ENCODE data around the gene NPRL2. TPM values are rescaled to one million over a fixed set of nuclear protein-coding genes. Genes with fewer than 3 reads are reported as not detected.

The NPRL2 gene
- total and polyA plus RNA-seq, 2 of the 13 experiments (the other 11 are each of a cell fraction or from before 2014, with no cell fraction given): 30.6 to 51.4 TPM

GRCh38 chr3:50321336-50322114 is 29.1 kb downstream of the NPRL2 start (continued):
- no peak for TF ChIP-seq E2F5 (CRISPR knock-in tag; conservative IDR thresholded peaks at IDR 0.05)
- peak; percentile 55; the same call in 1 of the 2 replicates for TF ChIP-seq ZNF138 (CRISPR knock-in tag; IDR thresholded peaks at IDR 0.05; ENCODE audit: low read depth)
- no peak for TF ChIP-seq ZNF660 (CRISPR knock-in tag; IDR thresholded peaks at IDR 0.05; ENCODE audit: borderline replicate concordance, low read depth)
- peak; percentile 52; the same call in 1 of the 2 replicates for TF ChIP-seq ZNF331 (CRISPR knock-in tag; IDR thresholded peaks at IDR 0.05)
- no peak for TF ChIP-seq GTF2F1 (IDR thresholded peaks at IDR 0.05; ENCODE audit: low read length)
- peak; percentile 89 for TF ChIP-seq PATZ1 (CRISPR knock-in tag; IDR thresholded peaks at IDR 0.05)
- no peak for TF ChIP-seq MLX (CRISPR knock-in tag; IDR thresholded peaks at IDR 0.05)
- TF ChIP-seq SRY (CRISPR knock-in tag; IDR thresholded peaks at IDR 0.05): no peak; the same call in 1 of the 2 replicates
- TF ChIP-seq ARNT2 (CRISPR knock-in tag; IDR thresholded peaks at IDR 0.05; ENCODE audit: low read depth): no peak; the same call in 1 of the 2 replicates
- peak; percentile 92 for TF ChIP-seq ASH2L (IDR thresholded peaks at IDR 0.05; ENCODE audit: insufficient read length, low read depth, low read length)
- peak; percentile 15 for TF ChIP-seq PHF5A (CRISPR knock-in tag; IDR thresholded peaks at IDR 0.05; ENCODE audit: low read depth, unreplicated experiment)
- TF ChIP-seq ZUFSP (CRISPR knock-in tag; IDR thresholded peaks at IDR 0.05; ENCODE audit: borderline replicate concordance): no peak
- no peak for TF ChIP-seq MTF1 (CRISPR knock-in tag; IDR thresholded peaks at IDR 0.05)
- 0 out of 2 replicates have a peak, but pooled peaks have one; percentile 71 for TF ChIP-seq SAFB2 (CRISPR knock-in tag; IDR thresholded peaks at IDR 0.05; ENCODE audit: borderline replicate concordance, low read depth)
- TF ChIP-seq YEATS4 (CRISPR knock-in tag; IDR thresholded peaks at IDR 0.05; ENCODE audit: borderline replicate concordance): peak; percentile 60; the same call in 1 of the 2 replicates
- peak; percentile 95 for TF ChIP-seq BHLHE40 (IDR thresholded peaks at IDR 0.05; ENCODE audit: low read length)
- no peak for TF ChIP-seq ZFP62 (CRISPR knock-in tag; IDR thresholded peaks at IDR 0.05)
- no peak for TF ChIP-seq NR1H2 (CRISPR knock-in tag; IDR thresholded peaks at IDR 0.05; ENCODE audit: borderline replicate concordance, low read depth)
- TF ChIP-seq DMAP1 (CRISPR knock-in tag; IDR thresholded peaks at IDR 0.05): peak; percentile 39; the same call in 1 of the 2 replicates
- no peak for TF ChIP-seq ZNF501 (CRISPR knock-in tag; IDR thresholded peaks at IDR 0.05)
- TF ChIP-seq, protein P1, sequence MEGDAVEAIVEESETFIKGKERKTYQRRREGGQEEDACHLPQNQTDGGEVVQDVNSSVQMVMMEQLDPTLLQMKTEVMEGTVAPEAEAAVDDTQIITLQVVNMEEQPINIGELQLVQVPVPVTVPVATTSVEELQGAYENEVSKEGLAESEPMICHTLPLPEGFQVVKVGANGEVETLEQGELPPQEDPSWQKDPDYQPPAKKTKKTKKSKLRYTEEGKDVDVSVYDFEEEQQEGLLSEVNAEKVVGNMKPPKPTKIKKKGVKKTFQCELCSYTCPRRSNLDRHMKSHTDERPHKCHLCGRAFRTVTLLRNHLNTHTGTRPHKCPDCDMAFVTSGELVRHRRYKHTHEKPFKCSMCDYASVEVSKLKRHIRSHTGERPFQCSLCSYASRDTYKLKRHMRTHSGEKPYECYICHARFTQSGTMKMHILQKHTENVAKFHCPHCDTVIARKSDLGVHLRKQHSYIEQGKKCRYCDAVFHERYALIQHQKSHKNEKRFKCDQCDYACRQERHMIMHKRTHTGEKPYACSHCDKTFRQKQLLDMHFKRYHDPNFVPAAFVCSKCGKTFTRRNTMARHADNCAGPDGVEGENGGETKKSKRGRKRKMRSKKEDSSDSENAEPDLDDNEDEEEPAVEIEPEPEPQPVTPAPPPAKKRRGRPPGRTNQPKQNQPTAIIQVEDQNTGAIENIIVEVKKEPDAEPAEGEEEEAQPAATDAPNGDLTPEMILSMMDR (CRISPR knock-in tag; IDR thresholded peaks at IDR 0.05): peak; percentile 81
- peak; percentile 66 for TF ChIP-seq MED1 (CRISPR knock-in tag; IDR thresholded peaks at IDR 0.05)
- TF ChIP-seq ZNF296 (CRISPR knock-in tag; conservative IDR thresholded peaks at IDR 0.05): no peak

Measured in HepG2 (cell line).